ENCODE data around the gene SLC15A3.

DNA sequence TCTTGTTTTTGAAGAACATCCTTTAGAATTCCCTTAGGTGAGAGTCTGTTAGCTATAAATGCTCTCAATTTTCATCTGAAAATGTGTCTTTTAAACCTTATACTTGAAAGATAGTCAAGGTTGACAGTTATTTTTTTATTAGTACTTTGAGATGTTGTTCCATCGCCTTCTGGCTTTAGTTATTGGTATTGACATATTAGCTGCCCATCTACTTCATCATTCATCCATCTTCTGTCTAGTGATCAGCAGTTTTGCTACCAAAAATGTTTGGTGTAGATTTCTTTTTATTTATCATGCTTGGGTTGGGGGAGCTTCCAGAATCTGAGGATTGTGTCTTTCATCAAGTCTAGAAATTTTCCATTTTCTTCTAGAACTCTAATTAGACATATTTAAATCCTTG lies 16.2 kb upstream of the SLC15A3 start:
- TF ChIP-seq, protein P1, sequence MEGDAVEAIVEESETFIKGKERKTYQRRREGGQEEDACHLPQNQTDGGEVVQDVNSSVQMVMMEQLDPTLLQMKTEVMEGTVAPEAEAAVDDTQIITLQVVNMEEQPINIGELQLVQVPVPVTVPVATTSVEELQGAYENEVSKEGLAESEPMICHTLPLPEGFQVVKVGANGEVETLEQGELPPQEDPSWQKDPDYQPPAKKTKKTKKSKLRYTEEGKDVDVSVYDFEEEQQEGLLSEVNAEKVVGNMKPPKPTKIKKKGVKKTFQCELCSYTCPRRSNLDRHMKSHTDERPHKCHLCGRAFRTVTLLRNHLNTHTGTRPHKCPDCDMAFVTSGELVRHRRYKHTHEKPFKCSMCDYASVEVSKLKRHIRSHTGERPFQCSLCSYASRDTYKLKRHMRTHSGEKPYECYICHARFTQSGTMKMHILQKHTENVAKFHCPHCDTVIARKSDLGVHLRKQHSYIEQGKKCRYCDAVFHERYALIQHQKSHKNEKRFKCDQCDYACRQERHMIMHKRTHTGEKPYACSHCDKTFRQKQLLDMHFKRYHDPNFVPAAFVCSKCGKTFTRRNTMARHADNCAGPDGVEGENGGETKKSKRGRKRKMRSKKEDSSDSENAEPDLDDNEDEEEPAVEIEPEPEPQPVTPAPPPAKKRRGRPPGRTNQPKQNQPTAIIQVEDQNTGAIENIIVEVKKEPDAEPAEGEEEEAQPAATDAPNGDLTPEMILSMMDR (IDR thresholded peaks at IDR 0.05 in 8 of 11, conservative IDR thresholded peaks at IDR 0.05 in 3 of 11): no peak
- TF ChIP-seq POLR2A (IDR thresholded peaks at IDR 0.05): no peak
